GM19468 (cell line): ENCODE measurements around the gene RAB6B.

ENCODE experiments used
- ATAC-seq: cut with Tn5 transposase; IDR thresholded peaks from one replicate; pipeline ENCODE4 v1.9.1; 2021; ENCODE audit warnings: mild to moderate bottlenecking, moderate library complexity, moderate number of reproducible peaks; ENCODE audit not compliant: unreplicated experiment; ENCODE audit errors: extremely low read depth

RAB6B gene

DNA sequence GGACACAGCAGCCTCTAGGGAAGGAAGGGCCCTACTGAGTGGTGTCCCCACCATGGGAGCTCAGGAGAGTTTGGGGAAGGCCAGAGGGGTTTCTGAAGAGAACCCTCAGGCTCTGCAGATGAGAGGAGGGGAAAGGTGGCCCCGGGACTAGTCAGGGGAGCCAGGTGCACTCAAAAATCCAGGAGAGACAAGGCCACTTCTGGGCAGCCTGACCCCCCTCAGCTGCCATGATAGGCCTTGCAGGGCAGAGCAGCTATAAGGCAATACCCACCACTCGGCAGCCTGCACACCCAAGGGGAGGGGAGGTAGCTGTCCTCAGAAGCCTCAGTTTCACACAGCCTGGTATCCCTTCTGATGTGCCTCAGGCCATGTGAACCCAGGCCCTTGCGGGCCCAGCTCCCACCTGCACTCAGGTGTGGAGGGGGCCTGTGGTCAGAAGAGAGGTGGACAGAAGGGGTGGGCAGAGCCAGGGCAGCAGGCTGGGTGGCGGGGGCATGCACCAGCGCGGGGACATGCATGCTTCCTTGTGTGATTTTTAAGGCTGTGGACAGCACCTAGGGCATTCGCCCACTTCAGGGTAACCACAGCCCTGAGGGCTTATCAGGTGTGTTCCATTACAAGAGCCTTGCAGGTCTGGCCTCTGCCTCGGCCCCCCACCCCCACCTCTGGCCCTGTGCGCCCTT lies 55.5 kb downstream of the RAB6B start:
- ATAC-seq = no peak

DNA sequence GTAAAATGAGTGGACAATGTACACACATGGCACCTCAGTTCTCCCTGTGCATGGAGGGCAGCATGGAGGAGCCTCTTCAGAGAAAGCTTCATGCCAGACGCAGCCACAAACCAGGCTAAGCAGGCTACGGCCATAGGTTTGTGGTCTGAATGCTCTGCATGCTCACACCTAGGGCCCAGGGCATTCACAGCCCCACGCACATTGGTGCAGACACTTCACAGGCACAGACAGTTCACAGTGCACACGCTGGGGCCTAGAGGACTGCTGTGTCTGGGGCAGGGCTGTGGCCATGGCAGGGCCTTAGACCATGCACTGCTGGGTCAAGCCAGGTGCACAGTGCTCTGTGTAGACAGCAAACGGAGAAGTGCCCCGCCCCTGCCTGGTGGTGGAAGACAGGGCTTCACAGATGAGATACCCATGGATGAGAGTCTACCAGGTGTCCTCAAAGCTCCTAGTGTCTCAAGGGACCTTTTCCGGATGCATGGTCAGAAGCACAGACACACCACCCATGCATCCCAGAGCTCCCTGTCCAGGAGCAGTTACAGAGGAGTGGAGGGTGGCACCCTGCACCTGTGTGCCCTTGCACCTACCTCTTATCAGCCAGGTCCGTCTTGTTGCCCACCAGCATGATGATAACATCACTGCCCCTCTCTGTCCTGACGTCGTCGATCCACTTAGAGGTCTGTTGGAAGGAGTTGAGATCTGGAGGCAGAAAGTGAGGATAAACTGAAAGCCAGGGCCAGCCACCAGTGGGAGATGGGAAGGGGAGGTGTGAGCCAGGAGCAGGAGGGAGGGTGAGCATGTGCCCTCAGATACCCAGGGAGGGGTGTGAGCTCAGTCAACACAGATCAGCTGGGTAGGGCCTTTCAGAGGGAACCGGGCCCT lies 56.5 kb downstream of the RAB6B start:
- no peak for ATAC-seq

GRCh38 chr3:133838296-133838789 lies 57.3 kb downstream of the RAB6B start:
- no peak for ATAC-seq

- ATAC-seq = no peak
Observed at GRCh38 chr3:133837487-133838295, 58.0 kb downstream of the RAB6B start.

GRCh38 chr3:133836497-133837158 lies 59.1 kb downstream of the RAB6B start:
- no peak for ATAC-seq

- no peak for ATAC-seq
Observed at GRCh38 chr3:133835961-133836360, 59.7 kb downstream of the RAB6B start.

DNA sequence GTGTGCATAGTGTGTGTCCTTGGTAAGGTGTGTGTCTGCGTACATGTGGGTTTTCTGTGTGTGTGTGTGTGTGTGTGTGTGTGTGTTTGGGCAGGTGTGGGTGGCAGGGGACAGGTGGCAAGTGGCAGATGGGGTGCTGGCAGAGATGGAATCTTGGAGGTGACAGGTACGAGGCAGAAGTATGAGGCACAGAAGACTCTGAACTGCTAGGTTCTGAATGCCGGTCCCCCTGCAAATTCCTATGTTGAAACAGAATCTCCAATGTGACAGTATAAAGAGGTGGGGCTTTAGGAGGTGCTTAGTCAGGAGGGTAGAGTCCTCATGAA lies 60.3 kb downstream of the RAB6B start:
- ATAC-seq = no peak

- no peak for ATAC-seq
Observed at GRCh38 chr3:133834621-133835417, 60.9 kb downstream of the RAB6B start.

DNA sequence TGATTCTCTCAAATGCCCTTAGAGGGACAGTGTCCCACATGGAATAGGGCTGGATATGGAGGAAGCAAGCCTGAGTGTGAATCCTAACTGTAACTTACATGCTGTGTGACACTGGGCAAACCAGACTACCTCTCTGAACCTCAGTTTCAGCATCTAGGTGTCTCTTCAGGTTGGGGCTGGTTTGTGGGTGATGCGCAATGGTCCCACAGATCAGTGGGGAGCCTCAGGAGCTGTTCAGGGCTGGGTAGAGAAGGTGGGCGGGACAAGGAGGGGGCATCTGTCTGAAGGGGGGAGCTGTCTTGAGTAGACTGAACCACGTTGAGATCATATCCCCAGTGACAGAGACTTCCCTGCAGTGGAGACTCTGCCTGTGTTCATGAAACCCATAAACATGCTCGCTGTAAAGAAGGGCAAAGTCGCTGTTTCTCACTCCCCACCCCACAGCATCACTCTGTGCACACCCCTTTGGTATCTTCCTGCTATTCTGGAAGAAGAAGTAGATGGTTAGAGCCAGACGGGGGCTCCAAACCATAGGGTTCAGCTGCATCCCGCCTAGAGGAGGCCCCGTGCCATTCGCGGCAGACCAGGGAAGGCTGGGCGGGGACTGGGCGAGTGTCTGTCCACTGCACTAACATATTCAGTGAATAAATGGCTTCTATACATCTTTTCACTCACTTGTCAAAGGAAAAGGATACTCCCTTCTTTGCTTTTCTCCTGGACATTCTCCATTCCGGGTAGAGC lies 61.6 kb downstream of the RAB6B start:
- ATAC-seq = no peak

- ATAC-seq = no peak
Observed at GRCh38 chr3:133833267-133833666, 62.4 kb downstream of the RAB6B start.

GRCh38 chr3:133832802-133833144 lies 62.9 kb downstream of the RAB6B start:
- ATAC-seq = no peak

DNA sequence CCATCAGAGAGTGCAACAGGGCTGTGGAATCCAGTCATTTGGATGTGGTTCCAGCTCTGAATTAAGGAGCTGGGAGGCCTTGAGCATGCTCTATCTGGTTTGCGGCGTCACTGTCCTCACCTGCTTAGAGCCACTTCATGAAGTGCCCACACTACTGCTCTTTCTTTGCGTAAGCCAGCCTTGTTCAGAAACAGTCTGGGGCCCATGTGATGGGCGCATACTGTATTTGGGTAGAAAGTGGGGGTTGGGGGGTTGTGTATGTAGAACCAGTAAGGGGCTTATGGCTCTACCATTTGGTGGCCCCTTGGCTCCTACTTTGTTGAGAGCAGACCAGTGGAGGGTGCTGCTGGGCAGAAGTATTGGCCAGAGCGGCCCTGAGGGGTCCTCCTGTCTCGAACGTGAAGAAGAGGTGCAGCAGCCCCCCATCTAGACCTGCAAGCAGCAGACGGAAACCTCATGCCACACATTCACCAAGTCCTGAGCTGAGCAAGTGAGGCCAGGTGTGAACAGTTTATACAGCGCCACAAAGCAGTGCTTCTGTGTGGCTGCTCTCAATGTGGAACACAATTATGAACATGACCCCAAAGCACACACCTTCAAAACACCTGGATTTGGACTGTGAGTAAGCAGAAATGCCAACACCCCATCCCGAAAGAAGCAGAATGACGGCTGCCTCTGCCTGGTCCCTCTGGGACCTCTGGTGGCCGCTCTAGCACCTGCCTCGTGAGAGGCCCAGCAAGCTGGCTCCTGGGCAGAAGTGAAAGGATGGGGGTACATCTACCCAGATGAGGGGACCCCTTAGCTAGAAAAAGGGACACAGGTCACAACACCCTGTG lies 63.5 kb downstream of the RAB6B start:
- ATAC-seq = no peak

DNA sequence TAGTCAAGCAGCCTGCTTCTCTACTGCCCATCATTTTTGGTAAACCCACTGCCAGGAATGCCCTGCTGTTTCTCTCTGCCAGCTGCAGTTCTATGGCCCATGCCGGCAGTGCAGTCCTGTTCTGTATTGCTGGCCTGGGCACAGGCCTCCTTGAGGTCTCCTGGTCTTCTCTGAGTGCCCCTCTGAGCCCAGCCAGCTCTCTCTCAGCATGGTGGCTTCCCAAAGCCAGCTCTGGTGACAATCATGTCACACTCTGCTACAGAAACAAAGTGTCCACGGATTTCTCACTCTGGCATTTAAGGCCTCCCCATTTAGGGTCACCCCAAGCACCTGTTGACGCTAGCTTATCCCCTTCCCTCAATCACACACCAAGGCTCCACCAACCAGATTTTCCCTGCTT lies 65.6 kb downstream of the RAB6B start:
- ATAC-seq = no peak

GRCh38 chr3:133829310-133829707 lies 66.4 kb downstream of the RAB6B start:
- ATAC-seq = no peak

GRCh38 chr3:133828576-133829309 lies 66.9 kb downstream of the RAB6B start:
- no peak for ATAC-seq

DNA sequence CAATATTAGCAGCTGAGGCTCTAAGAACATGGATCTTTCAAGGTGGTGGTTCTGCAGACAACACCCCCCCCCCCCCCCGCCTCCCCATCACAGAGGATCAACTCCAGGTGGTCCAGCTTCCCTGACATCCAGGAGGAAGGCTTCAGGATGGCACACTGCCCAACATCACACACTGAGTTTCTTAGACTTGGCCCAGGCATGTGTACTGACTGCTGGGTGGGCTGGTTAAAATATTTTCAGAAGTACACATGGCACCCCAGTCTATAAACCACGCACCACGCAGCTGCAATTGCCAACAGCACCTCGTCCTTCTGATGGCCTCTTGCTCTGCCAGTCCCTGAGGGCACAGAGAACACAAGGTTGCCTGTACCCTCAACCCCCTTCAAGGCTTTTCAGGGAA lies 68.0 kb downstream of the RAB6B start:
- no peak for ATAC-seq

DNA sequence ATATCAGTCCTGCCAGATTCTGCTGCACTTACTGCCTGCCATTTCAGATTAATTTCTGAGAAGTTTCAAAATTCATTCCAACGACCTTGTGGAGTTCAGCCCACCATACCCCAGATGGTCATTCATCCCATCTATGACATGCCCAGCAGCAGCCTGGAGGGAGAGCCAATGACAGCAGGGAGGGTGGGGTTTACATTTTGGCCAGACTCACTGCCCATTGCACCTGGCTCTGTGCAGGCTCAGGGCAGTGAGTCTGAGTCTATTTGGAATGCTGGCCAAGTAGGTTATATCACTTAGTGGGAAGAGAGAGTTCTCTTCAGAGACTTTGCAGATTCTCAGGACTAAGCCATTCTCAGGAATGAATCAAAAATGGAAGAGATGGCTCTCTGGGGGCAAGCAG lies 68.5 kb downstream of the RAB6B start:
- ATAC-seq = no peak
